ENCODE results near the gene B3GALNT1.
"Not testable (repeated sequence)": the region's sequence is repeated elsewhere in the genome, so short reads cannot be mapped to it uniquely, and the experiment has no call there.

Gene B3GALNT1

DNA sequence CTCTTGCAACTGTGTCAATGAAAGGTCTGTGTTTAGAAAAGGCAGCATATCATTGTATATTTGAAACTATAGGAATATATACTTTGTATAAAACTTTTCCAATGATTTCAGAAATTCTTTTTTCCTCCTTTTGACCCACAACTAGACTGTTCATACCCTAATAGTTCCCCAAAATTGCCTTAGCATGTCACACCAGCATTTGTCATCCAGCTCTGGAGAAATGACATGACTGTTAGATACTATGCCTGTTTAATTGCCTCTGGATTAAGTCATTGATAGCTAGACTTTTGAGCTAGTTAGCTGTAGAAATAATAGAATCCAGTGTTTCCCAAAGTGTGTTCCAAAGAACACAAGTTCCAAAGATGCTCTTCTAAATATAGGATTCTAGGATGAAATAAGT lies 32.4 kb downstream of the B3GALNT1 start:
- no peak for DNase-seq

DNA sequence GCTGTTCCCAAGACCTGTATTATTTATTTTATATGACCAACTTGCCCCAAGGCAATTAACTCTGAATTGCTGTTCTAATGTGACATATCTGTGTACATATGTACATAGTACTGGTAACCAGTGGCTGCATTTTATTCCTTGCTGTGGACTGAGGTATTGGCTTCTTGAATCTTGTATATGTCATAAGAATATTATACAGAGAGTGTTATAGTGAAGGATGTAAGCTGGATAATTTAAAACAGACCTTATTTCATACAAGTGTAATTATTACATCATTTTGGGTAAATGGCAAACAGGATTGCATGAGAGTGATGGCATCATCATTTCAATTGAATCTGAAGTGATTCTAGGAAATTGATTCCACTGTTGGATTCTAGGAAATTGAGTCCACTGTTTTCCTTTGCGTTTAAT lies 32.9 kb downstream of the B3GALNT1 start:
- DNase-seq = no peak

DNA sequence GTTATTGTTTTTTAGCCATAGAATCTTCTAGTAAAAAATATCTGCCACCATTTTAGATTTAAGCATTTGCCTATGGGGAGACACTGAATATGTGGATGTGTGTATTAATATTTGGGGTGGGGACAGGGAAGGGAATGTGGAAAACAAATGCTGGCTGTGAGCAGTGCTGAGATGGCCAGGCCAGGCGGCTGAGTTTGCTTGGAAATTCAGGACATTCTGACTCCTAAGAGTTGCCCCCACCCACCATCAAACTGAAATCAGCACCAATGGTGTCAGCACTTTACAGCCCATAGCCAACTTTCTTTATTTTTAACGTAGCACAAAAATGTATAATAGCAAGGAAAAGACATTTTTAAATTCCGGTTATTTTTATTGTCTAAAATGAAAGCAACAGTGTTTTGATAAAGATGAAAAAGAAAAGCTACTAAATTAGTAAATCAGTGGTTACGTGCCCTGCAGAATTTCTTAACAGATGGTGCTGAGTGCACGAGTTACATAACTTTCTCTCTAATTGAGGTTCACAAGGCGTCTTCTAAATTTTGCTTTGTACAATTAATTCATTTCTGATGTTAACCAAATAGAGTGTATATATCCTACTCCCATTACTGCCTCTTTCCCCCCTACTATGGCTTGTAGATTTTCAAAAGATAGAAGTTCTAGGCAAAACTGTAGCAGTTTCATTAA lies 34.0 kb downstream of the B3GALNT1 start:
- no peak for DNase-seq

DNA sequence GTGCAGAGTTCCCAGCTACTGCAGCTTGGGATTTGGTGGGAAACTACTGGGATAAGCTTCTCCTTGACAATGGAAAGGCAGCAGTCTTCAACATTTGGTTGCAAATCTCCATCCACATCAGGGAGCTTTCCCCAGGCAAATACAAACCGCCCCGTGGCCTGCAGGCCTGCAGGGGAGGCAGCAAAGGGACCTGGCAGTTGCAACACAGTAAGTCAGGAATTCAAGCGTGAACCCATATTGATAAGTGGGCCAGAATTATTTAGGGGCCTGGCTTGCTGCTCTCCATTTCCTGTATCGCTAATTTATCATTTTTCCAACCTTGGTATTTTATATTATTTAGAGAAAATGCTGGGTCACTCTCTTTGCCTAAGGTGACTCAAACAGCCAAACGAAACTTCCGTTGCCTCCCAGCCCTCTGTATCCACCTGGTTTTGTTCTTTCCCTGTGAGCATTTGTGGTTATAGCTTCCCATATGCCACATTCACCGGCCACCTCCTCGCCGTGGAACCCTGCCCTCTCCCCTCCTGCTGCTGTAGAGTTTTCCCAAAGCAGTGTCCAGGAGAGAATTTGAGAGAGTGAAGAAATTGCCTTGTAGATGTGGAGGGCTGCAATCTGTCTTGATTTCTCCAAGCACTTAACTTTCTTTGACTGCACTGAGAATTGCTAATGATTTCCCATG lies 34.8 kb downstream of the B3GALNT1 start:
- DNase-seq = no peak

GRCh38 chr3:161069511-161070251 lies 35.5 kb downstream of the B3GALNT1 start:
- DNase-seq = no peak

DNA sequence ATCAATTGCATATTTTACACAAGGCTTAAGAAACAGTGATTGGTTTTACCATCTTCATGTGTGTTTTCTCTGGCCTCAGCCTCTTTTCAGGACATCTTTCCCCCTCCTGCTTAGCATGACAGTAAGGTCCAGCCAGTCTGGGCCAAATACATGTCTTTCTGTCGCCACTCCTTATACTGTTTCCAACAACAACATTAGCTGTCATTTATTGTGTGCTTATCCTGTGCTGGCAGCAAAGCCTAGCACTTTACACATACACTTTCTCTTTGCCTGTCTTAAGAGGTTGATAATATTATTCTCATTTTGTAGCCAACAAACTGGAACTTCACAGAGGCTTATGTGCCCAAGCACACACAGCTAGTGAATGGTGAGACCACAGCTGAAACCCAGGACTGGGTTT lies 37.8 kb downstream of the B3GALNT1 start:
- DNase-seq = no peak

GRCh38 chr3:161066930-161067329 lies 38.2 kb downstream of the B3GALNT1 start:
- DNase-seq = no peak

DNA sequence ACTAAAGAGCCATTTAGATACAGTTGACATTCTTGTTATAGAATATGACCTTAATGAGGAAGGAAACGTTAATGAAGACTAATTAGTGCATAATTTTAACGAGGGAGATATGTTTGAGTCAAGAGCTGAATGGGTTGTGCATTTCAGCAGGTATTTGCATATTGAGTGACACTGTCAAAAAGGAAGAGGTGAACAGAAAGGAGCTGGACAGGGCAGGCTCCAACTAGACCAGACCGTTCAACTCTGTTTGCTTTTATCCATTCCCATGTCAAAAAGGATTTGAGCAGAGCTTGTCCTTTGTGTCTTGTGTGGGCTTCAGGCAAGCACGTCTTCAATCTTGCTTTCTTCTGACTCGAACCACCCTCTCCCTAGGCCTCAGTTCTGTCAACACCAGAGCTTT lies 40.7 kb downstream of the B3GALNT1 start:
- DNase-seq = no peak

GRCh38 chr3:161054860-161055604 lies 50.1 kb downstream of the B3GALNT1 start:
- DNase-seq = no peak

- DNase-seq = no peak
Measured at GRCh38 chr3:161051856-161052255, 53.3 kb downstream of the B3GALNT1 start.

- no peak for DNase-seq
Measured at GRCh38 chr3:161050935-161051334, 54.2 kb downstream of the B3GALNT1 start.

DNA sequence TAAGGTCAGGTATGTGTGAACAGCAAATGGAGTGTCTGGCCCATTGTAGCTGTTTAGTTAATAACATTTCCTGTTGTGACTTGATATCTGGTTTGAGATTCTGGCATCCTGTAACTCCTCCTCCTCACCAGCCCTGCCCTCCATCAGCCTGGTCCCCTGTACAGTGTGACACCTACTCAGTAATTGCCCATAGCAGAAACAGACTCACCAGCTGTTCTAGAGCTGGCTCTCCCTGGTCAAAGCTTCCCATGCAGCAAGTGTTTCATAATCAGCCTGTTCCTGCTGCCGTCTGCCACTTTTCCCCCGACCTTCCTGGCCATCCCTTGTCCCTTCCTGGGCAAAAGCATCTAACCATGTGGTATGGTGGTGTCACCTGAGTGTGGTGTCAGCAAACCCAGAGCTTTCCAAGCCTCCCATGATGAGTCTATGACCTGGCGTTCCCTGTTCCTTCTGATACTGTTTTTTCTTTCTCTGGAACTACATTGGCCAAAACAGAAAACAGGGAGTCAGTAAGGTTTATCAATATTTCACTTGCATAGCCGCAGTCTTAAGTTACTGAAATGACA lies 55.4 kb downstream of the B3GALNT1 start:
- DNase-seq = no peak

DNA sequence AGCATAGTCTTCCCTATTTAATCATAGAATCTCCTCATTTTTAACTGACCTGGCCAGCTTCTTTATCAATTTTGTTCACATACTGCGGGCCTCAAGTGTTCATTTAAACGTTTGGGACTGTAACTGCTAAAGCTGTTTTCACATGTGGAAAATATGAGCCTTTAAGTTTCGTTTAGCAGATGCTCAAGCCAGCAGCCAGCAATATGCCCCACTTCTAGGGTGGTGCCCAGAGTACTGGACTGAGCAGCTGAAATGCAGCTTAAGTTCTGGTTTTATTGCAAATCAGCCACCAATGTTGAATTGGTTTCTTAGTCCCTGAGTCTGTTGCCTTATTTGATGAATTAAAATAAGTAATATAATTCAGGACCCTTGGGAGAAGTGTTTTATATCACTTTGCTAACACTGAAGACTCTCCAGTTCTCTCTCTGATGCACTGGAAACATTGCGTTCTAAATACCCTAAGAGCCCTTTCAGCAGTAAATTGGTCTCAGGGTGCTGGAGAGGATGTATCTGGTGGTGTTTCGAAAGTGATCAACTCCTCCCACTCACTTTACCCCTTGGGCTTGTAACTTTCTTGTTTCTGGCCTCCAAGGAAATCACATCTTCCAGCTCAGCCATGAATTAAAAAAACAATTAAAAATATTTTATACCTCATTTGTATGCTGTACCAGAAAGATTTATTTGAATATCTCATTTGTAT lies 61.7 kb downstream of the B3GALNT1 start:
- DNase-seq = no peak

DNA sequence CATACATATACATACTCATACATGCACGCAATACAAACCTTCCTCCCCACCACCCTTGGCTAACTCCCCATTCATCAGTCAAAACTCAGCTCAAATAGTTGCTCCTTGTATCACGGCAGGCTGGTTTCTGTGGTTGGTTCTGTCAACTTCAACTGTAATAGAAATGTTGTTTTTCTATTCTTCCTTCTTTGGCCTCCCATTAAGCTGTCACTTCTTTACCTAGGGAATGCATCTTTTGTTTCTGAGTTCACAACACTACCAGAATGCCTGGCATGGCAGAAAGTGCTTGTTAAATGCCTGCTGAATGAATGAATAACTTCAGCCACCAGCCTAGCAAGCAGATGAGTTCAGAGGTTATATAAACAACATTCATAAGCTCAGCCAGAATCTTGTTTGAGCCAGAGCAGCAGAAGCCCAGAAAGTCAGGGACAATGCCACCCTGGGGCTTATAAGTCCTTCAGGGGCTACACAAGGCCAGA lies 63.1 kb downstream of the B3GALNT1 start:
- DNase-seq = no peak

DNA sequence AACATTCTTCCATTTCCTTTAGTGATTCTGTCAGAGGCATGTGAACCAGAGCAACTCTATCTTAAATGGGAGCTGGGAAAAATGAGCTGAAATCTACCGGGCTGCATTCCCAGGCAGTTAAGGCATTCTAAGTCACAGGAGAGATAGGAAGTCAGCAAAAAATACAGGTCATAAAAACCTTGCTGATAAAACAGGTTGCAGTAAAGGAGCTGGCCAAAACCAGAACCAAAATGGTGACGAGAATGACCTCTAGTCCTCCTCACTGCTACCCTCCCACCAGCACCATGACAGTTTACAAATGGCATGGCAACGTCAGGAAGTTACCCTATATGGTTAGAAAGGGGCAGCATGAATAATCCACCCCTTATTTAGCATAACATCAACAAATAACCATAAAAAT lies 66.4 kb downstream of the B3GALNT1 start:
- no peak for DNase-seq

- DNase-seq = no peak
Measured at GRCh38 chr3:161035711-161036110, 69.4 kb downstream of the B3GALNT1 start.

DNA sequence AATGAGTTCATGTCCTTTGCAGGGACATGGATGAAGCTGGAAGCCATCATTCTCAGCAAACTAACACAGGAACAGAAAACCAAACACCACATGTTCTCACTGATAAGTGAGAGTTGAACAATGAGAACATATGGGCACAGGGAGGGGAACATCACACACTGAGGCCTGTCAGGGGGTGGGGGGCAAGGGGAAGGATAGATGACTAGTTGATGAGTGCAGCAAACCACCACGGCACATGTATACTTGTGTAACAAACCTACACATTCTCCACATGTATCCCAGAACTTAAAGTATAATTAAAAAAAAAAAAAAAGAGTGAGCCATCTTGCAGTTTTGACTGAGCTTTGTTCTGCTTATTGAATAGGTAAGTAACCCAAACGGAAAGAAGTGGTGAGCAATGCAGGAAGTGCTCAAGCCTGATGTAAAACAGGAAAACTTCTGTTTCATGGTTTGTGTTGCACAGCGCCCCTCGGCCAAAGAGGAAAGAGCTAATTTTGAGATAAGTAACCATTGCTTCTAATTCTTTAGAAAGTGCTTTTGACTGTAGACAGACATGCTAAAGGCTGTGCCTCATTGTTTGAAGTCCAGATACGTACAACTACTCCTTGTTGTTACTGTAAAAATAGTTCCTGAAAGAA lies 70.1 kb downstream of the B3GALNT1 start:
- DNase-seq = not testable (repeated sequence)
